ENCODE results near the gene AACS.
"Not testable (repeated sequence)": the region's sequence is repeated elsewhere in the genome, so short reads cannot be mapped to it uniquely, and the experiment has no call there.

AACS gene

GRCh38 chr12:125092108-125092871 lies 27.1 kb downstream of the AACS start:
- no peak for DNase-seq (ENCODE audit: low spot score)

DNA sequence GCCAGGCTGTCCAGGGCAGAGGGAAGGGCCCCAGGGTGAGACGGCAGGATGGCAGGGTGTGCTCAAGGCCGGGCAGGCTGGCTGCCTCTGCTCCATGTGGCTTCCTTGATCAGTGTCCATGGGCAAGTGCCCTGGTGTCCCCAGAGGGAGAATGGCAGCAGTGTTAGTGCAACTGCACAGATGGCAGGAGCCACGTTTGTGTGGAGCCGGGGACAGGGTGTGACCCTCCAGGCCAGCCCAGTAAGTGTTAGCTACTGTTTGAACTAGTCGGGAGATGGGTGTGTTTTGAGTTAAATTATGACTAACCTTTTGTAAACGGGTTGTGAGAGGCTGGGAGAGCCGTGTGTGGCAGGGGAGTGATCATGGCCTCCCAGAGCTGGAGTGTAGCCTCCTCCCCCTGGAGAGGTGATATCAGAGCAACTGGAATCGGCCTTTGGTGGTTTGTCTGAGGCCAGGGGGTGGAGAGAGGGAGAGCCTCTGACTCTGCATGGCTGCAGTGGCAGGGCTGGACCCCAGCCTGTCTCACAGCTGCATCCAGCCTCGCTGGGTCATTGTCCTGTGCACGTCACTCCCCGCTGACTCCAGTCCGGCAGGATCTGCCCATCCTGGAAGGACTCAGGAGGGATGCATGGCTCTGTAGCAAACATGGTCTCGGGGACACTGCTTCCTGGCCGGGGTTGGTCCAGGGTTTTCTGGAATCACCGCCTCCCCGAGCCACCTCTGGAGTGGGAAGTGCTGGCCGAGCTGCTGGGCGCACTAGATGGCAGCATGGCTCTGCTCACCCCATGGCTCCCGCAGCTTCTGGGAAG lies 27.8 kb downstream of the AACS start:
- DNase-seq (ENCODE audit: low spot score) = peak; percentile 15

GRCh38 chr12:125093681-125094330 lies 28.6 kb downstream of the AACS start:
- no peak for DNase-seq (ENCODE audit: low spot score)

GRCh38 chr12:125096894-125097293 lies 31.7 kb downstream of the AACS start:
- no peak for DNase-seq (ENCODE audit: low spot score)

DNA sequence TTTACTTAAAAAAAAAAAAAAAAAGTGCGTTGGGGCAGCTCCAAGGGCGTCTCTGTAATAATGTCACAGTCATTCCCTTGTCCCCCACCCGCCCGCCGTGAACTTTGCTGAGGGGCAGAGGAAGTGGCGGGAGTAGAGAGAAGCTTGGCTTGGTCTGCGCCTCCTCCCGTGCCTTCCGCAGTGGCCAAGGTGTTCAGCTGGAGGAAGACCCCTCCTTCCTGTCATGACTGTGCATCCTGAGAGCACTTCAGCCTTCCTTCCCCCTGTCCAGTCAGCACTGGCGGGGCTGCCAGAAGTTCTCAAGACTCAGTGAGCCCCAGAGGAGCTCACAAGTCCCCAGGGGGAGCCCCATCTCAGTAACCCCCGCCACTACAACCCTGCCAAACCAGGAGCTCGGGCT lies 32.2 kb downstream of the AACS start:
- DNase-seq (ENCODE audit: low spot score) = peak; percentile 26

DNA sequence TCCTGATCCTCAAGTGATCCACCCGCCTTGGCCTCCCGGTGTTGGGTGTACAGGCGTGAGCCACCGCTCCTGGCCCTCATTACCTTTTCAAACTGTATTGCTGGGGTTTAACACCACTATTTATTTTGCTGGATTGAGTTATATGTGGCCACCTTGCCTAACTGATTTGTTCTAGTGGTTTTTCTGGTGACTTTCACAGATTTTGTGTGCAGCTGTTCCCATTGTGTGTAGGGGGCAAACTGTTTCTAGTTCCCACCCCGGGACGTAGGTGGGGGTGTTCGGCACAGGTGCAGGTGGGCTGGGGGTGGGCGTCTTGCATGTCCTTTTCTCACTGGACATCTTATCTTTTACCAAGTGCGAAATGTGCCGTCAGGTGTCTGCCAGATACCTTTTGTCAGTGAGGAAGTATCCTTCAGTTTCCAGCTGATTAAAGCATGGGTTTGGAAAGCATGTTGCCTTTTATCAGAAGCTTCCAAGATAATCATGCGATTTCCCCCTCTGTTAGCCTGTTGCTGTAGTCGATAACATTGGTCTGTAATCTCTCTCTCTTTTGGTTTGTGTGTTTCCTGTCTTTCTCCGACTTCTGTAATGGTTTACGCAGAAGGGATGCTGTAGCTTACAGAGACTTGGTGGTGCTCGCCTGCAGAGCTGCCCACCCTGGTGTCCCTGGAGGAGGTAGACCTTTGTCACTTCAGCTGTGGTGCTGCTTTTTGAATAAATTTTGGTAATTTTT lies 33.6 kb downstream of the AACS start:
- DNase-seq (ENCODE audit: low spot score) = no peak

DNA sequence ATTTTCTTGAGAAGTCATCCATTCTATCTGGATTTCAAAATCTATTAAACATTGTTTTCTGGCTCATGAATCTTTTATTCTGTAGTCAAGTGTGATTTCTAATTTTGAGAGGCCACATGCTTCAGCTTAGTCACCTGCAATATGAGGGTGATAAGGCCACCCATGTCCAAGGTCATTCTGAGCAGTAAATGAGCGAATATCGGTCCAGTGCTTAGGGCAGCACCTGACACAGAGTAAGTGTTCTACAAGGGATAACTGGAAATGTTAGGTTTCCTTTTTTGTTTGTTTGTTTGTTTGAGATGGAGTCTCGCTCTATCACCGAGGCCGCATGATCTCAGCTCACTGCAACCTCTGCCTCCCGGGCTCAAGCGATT lies 34.2 kb downstream of the AACS start:
- DNase-seq (ENCODE audit: low spot score) = no peak

GRCh38 chr12:125100551-125101434 lies 35.6 kb downstream of the AACS start:
- no peak for DNase-seq (ENCODE audit: low spot score)

- DNase-seq (ENCODE audit: low spot score) = no peak
These were observed 39.7 kb downstream of the AACS start for GRCh38 chr12:125104982-125105381.

GRCh38 chr12:125105600-125105999 lies 40.4 kb downstream of the AACS start:
- DNase-seq (ENCODE audit: low spot score) = no peak

- no peak for DNase-seq (ENCODE audit: low spot score)
These were observed 45.6 kb downstream of the AACS start for GRCh38 chr12:125110641-125111360.

DNA sequence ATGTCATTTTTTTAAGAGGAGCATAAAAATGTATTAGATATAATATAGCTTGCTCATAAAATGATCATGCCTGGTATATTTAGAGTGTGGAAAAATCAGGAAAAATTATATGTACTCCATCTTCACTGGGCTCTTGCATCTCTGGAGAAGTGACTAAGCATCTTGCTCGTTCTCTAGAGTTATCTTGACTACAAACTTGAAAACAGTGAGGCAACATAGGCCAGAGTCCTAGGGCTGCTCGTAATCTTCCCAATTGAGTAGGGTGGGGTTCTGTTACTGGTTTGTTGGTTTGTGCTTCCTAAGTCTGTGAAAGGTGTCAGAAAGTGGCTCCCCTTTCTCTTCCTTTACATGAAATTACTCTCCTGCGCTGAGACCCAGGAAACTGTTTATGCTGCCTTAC lies 46.2 kb downstream of the AACS start:
- no peak for DNase-seq (ENCODE audit: low spot score)

DNA sequence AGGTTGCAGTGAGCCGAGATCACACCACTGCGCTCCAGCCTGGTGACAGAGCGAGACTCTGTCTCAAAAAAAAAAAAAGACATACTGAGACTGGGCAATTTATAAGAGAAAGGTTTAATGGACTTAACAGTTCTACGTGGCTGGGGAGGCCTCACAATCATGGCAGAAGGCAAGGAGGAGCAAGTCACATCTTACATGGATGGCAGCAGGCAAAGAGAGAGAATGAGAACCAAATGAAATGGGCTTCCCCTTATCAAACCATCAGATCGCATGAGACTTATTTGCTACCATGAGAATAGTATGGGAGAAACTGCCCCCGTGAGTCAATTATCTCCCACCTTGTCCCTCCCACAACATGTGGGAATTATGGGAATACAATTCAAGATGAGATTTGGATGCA lies 47.4 kb downstream of the AACS start:
- not testable (repeated sequence) for DNase-seq (ENCODE audit: low spot score)

GRCh38 chr12:125113263-125113662 lies 48.0 kb downstream of the AACS start:
- DNase-seq (ENCODE audit: low spot score) = no peak

DNA sequence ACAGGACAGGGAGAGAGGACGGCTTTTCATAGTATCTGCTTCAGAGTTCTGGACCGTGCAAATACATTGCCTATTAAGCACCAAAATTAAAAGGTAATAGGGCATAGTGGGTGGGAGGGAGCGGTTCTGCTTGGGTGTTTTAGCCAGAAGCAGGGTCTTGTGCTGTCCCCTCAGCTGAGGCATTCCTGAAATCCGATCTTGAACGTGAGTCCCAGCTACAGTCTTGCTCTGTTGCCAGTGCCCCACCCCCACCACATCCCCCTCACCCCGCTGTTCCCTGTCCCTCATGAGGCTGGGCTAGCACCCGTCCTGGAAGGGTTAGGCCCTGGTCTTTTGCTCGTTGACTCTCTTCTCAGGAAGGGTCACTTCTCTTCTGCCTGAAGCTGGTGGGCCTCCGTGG lies 48.6 kb downstream of the AACS start:
- DNase-seq (ENCODE audit: low spot score) = no peak

GRCh38 chr12:125114365-125115141 lies 49.3 kb downstream of the AACS start:
- DNase-seq (ENCODE audit: low spot score) = no peak

DNA sequence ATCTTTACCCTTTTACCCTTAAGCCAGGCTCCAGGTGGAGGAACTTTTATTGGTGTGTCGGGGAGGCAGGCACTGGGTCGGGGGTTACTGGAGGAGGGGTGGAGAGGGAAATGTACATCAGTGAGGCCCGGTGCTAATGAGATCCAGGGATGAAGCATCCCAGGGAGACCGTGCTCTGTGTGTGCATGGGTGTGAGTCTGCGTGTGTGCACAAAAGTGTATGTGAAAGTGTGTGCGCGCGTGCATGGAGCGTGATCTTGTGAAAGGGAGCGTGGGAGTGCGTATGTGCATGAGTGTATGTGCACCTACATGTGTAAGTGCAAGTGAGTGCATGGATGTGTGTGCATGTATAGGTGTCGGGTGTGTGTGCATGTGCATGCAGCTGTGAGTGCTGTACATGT lies 55.3 kb downstream of the AACS start:
- DNase-seq (ENCODE audit: low spot score) = no peak

DNA sequence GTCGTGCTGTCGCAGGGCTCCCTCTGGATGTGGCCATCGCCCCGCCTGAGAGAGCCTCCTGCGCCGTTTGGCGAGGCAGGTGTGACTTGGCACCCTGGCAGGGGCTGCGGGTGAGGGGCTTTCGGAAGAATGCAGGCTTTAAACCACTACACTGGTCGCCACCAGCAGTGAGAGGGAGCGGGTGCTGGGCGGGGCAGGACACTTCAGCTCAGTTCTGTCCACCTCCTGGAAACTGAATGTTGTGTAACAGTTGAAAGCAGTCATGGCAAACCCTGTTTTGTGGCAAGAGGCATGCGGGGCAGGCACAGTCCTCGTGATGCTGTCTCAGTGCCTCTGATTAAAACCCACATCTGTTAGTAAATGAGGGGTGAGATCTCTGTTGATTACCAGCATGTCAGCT lies 55.9 kb downstream of the AACS start:
- DNase-seq (ENCODE audit: low spot score) = no peak

GRCh38 chr12:125122668-125123067 lies 57.4 kb downstream of the AACS start:
- no peak for DNase-seq (ENCODE audit: low spot score)
